GM18505 (cell line): ENCODE results near the gene CPNE4.

ENCODE experiments used
- ATAC-seq: cut with Tn5 transposase; IDR thresholded peaks from one replicate; pipeline ENCODE4 v1.9.1; 2021; ENCODE audit not compliant: unreplicated experiment
- POLR2A ChIP-seq: IDR thresholded peaks from 4 replicates; pipeline ENCODE4 v1.6.1; 2011; ENCODE audit warnings: borderline replicate concordance; ENCODE audit not compliant: insufficient read depth, insufficient read length; ENCODE audit errors: extremely low read depth

Gene CPNE4

GRCh38 chr3:131756405-131756804, 278.4 kb downstream of the CPNE4 start:
- no peak for ATAC-seq
- no peak for TF ChIP-seq POLR2A

DNA sequence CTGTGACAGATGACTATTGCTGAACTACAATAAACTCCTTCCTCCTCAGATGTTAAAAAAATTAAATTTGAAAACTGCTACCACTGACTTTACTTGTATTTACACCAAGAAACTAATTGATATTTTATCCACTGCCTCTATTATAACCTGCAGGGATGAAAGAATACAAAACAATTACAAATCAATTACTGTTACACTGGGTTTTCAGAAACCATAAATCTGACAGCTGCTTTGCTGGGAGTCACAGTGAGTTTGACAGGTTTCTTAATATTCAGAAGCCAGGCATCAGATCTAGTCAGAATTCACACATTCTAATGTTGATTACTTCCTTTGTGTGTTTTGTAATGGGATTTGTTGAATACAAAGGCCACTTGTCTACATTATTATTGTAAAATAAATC, 279.4 kb downstream of the CPNE4 start:
- ATAC-seq: no peak

GRCh38 chr3:131750256-131750655, 284.6 kb downstream of the CPNE4 start:
- ATAC-seq: no peak
- no peak for TF ChIP-seq POLR2A

More for the DNA sequence above, 279.4 kb downstream of the CPNE4 start:
- TF ChIP-seq POLR2A: no peak

DNA sequence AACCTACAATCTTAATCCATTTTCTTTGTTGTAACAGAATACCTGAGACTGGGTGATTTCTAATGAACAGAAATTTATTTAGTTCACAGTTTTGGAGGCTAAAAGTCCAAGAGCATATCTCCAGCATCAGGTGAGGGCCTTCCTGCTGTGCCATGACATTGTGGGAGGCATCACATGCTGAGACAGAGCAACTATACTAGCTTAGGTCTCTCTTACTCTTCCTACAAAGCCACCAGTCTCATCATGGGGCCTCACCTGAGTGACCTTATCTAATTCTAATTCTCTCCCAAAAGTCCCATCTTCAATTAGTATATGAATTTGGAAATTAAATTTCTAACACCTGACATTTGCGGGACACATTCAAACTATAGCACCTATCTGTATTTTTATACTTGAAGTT, 285.0 kb downstream of the CPNE4 start:
- no peak for TF ChIP-seq POLR2A
- ATAC-seq: no peak

GRCh38 chr3:131747466-131747865, 287.3 kb downstream of the CPNE4 start:
- no peak for TF ChIP-seq POLR2A

GRCh38 chr3:131744765-131745164, 290.0 kb downstream of the CPNE4 start:
- ATAC-seq: no peak
- TF ChIP-seq POLR2A: no peak

More at GRCh38 chr3:131747466-131747865, 287.3 kb downstream of the CPNE4 start:
- ATAC-seq: no peak

DNA sequence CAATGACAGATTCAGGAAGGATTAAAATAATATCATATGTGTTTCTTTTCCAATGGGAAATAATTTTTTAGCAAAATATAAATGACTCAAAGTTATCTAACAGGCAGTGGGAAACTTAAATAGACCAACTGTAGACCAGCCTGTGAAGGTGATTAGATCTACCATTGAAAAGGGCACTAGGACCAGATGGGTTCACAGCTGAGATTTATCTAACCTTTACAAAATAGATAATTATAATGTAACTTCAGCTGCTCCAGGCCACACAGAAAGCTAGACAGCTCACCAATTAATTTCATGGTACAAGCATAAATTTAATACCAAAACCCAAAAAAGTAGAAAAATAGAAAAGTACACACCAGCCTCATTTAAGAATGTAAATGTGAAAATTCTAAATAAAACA, 291.7 kb downstream of the CPNE4 start:
- no peak for TF ChIP-seq POLR2A

GRCh38 chr3:131739211-131739610, 295.6 kb downstream of the CPNE4 start:
- no peak for ATAC-seq
- no peak for TF ChIP-seq POLR2A

More for the DNA sequence above, 291.7 kb downstream of the CPNE4 start:
- ATAC-seq: no peak

DNA sequence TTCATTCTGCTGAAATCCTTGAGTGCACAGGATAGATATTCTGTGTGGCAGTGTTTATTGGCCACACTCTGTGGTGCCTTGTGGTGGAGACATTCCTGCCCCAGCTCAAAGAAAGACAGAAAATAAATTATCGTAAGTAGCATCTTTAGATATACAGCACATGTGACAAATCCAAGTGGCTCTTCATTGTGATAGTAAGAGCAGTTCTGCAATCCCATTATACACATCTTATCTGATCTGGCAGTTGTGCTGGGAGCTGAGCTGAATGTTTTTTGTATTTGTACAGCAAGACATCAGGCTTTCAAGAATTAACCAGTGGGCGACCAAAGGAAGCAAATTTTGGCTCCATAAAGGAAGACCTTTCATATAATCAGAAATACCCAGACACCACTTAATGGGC, 296.7 kb downstream of the CPNE4 start:
- no peak for TF ChIP-seq POLR2A
- no peak for ATAC-seq

GRCh38 chr3:131735544-131735943, 299.3 kb downstream of the CPNE4 start:
- ATAC-seq: no peak
- no peak for TF ChIP-seq POLR2A

GRCh38 chr3:131735116-131735515, 299.7 kb downstream of the CPNE4 start:
- ATAC-seq: no peak
- no peak for TF ChIP-seq POLR2A

GRCh38 chr3:131733086-131733841, 301.6 kb downstream of the CPNE4 start:
- no peak for ATAC-seq
- no peak for TF ChIP-seq POLR2A

DNA sequence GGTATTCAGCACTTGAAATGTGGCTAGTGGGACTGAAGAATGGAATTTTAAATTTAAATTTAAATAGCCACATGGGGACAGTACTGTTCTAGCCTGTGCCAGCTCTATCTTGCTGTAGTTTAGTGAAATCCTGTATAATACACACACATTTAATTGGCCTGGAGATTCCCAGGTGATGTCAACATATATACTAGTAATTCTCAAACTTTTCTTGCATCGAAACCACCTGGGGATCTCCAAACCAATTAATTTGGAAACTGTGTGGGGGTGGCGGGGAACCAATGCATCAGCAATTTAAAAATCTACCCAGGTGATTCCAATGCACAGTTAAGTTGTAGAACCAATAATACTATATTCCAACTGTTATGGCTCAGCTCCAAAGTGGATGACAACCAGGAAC, 303.1 kb downstream of the CPNE4 start:
- no peak for TF ChIP-seq POLR2A
- no peak for ATAC-seq

- no peak for ATAC-seq
- TF ChIP-seq POLR2A: no peak
Observed at GRCh38 chr3:131730581-131730980, 304.2 kb downstream of the CPNE4 start.
